Fibroblast of villous mesenchyme (primary cell): ENCODE measurements around the gene PKIG. TPM values are rescaled to one million over a fixed set of nuclear protein-coding genes. Genes with fewer than 3 reads are reported as not detected.

Experiments used
- DNase-seq: peaks from one replicate; pipeline ENCODE4 v3.0.0-alpha.2; 2010; ENCODE audit warnings: low read depth
- H3K4me3 ChIP-seq: 2 replicates; pipeline ENCODE4 v1.5.1; 2011; ENCODE audit warnings: low read depth, mild to moderate bottlenecking, low read length
- CTCF ChIP-seq: IDR thresholded peaks from 2 replicates; pipeline ENCODE4 v1.5.1; 2012; ENCODE audit warnings: low read depth, mild to moderate bottlenecking, low read length; ENCODE audit not compliant: insufficient read depth
- total RNA-seq: library from RNA; depleted of rRNA; stranded (reverse); fragments of >200 nt; gene quantifications from 2 replicates; pipeline ENCODE4 v1.2.3, GENCODE V29; 2012

The PKIG gene
- total RNA-seq, 1 donor: 160 TPM

DNA sequence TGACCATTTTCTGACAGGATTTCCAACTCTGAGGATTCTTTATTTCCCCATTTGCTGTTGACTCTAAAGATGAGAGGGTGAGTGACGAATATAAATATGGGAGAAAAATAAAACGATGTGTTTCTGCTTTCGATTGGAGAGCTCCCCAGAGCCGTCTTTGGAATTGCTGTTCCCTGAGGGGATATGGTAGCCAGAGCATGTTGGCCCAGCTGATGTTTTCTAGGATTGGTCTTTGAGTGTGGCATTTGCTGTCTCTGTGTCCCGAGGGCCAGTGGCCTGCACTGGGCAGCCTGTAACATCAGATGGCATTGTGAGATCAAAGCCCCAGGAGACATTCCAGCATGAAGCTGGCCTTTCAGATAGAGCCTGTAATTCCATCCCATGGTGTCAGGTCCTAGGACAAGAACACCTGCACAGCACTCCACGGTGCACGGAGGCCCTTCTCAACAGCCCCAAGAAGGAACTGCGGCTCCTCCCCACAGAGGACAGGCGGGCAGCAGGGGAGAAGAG lies 26.7 kb downstream of the PKIG start:
- no peak for DNase-seq
- no peak for TF ChIP-seq CTCF
- no peak overlapping the region for H3K4me3 ChIP-seq

DNA sequence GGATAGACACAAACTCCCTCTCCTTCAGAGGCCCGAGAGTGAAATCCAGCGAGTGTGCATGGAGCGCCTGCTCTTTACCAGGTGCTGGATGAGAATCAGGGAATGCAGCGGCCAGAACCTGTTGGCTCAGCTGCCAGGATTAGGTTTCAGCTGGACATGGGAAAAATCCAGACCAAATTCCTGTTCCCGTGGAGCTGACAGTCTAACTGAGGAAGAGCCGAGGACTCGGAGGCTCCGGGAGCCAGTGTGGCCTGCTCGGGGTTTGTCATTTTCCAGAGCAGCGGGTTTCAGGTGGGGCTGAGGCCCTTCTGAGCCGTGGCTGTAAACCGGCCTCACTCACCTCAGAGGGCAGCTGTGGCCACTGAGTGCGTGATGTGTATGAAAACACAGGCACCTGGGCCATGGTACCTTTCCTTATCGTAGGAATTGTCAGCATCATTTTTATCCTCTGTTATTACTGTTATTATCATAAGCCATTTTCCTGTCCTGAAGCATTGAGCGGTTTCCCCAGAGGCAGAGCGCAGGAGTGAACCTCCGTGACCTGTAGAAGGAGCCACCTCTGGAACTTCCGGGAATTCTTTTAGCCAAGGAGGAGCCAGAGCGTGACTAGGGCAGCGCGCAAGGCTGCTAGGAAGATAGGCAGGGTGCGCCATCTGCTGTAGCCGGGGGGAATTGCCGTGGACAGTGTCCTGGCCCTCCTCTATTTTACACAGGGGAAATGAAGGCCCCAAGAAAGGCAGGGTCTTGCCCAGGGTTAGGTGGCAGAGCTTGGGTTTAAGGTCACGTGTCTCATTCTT lies 27.3 kb downstream of the PKIG start:
- DNase-seq: peak; percentile 87
- TF ChIP-seq CTCF: peak; percentile 99
- no peak overlapping the region for H3K4me3 ChIP-seq

GRCh38 chr20:44610313-44610962 lies 28.1 kb downstream of the PKIG start:
- no peak for DNase-seq
- H3K4me3 ChIP-seq: no peak overlapping the region
- TF ChIP-seq CTCF: no peak

DNA sequence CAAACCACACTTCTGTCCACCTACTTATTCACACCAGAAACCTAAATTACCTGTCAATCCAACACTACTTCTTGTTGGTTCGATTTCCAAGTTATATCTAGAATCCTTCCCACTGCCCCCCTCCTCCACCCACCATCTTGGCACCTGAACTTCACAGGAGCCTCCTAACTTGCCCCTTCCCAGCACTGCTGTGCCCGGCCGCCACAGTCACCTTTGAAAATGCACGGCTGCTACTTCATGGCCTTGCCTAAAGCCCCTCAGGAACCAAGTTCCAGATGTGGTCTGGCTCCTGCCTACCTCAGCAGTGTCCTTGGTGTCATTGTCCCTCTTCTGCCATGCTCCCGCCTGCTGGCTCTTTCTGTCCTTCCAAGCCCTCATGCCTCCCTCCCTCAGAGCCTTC lies 31.2 kb downstream of the PKIG start:
- no peak for DNase-seq
- TF ChIP-seq CTCF: no peak
- H3K4me3 ChIP-seq: no peak overlapping the region

DNA sequence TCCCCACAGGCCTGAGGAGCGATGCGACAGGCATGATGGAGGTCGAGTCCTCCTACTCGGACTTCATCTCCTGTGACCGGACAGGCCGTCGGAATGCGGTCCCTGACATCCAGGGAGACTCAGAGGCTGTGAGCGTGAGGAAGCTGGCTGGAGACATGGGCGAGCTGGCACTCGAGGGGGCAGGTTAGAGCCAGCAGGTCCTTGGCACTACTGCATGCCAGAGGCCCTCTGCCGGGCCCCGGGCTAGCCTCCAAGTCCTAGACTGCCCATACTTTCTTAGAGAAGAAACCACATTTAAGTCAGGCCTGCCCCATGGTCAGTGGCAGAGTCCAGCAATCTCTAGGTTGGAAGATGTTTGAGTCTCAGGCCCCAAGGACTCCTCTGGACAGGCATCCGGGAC lies 32.1 kb downstream of the PKIG start:
- no peak for TF ChIP-seq CTCF
- DNase-seq: no peak
- no peak overlapping the region for H3K4me3 ChIP-seq

- no peak for DNase-seq
- no peak for TF ChIP-seq CTCF
Observed at GRCh38 chr20:44615169-44615791, 32.9 kb downstream of the PKIG start.

More at GRCh38 chr20:44615169-44615791, 32.9 kb downstream of the PKIG start:
- H3K4me3 ChIP-seq: no peak overlapping the region
